Tibial nerve (tissue), 4 donors: Measurements from ENCODE around the gene SHQ1. TPM values are rescaled to one million over a fixed set of nuclear protein-coding genes. Genes with fewer than 3 reads are reported as not detected.
A peak's percentile ranks its signal among the peaks of the same experiment; 100 is the strongest.

ENCODE experiments used
- DNase-seq, 2 donors: peaks; one replicate each; pipeline ENCODE4 v3.0.0-alpha.2; 2019; ENCODE audit warnings: low spot score in 2 of 2
- H3K27ac ChIP-seq, 4 donors: fragments of 200-600 bp; sonication (generic) in 3 of 4; one replicate each; pipeline ENCODE4 v1.5.1; 2017 to 2019; ENCODE audit warnings: mild to moderate bottlenecking in 1 of 4
- H3K27me3 ChIP-seq, 2 donors: fragments of 200-600 bp; sonication (generic) in 1 of 2; one replicate each; pipeline versions ENCODE4 v1.5.1 to v1.6.0; 2017 to 2019
- H3K36me3 ChIP-seq, 3 donors: fragments of 200-600 bp; sonication (generic); one replicate each; pipeline ENCODE4 v1.5.1; 2018 to 2019
- H3K4me1 ChIP-seq, 4 donors: fragments of 200-600 bp; sonication (generic) in 3 of 4; one replicate each; pipeline ENCODE4 v1.5.1; 2017 to 2019
- H3K4me3 ChIP-seq, 4 donors: fragments of 200-600 bp; sonication (generic) in 3 of 4; one replicate each; pipeline ENCODE4 v1.5.1; 2017 to 2019; ENCODE audit warnings: mild to moderate bottlenecking in 1 of 4, moderate library complexity in 1 of 4
- H3K9me3 ChIP-seq, 4 donors: fragments of 200-600 bp; sonication (generic) in 3 of 4; one replicate each; pipeline ENCODE4 v1.5.1; 2017 to 2019
- CTCF ChIP-seq, 5 experiments: fragments of 200-600 bp in 3 of 5; fragments of 450-650 bp in 2 of 5; sonication (generic) in 3 of 5; IDR thresholded peaks; one replicate each; pipeline ENCODE4 v1.5.1; 2016 to 2019; ENCODE audit warnings: antibody characterized with exemption in 5 of 5, mild to moderate bottlenecking in 3 of 5, moderate library complexity in 2 of 5
- EP300 ChIP-seq, 2 donors: sonication (generic); formaldehyde crosslinking; IDR thresholded peaks; one replicate each; pipeline ENCODE4 v1.6.1; 2017; ENCODE audit warnings: antibody characterized with exemption in 2 of 2, mild to moderate bottlenecking in 1 of 2
- POLR2A ChIP-seq, 2 donors: fragments of 450-650 bp; IDR thresholded peaks; one replicate each; pipeline ENCODE4 v1.6.1; 2017; ENCODE audit warnings: antibody characterized with exemption in 2 of 2, mild to moderate bottlenecking in 2 of 2, moderate library complexity in 2 of 2
- WGBS, 2 donors: methylation state at CpG; one replicate each; pipeline ENCODE4 v1.1.5; 2018; 5-methylcytosine and 5-hydroxymethylcytosine counted together
- total RNA-seq, 4 donors: library from RNA; depleted of rRNA; stranded (reverse); fragments of >200 nt; gene quantifications; one replicate each; pipeline ENCODE4 v1.1.0, GENCODE V29; 2016

Gene SHQ1
- total RNA-seq, 4 donors from 2014 or later = 10.0 to 25.3 (median 19.5) TPM

- WGBS, 2 donors = 61 to 69% methylated on average over 5 of the region's 5 CpGs
- TF ChIP-seq EP300 (IDR thresholded peaks at IDR 0.05) (peak in 1 of 2 donors; percentile 13), POLR2A (IDR thresholded peaks at IDR 0.05) (no peak)
- Histone ChIP-seq H3K4me1 (no peaks in the 10 kb centered on the region), H3K27me3 (no peaks in the 10 kb centered on the region), H3K9me3 (no peaks in the 10 kb centered on the region), H3K4me3 (no peak overlapping the region), H3K36me3 (no peaks in the 10 kb centered on the region), H3K27ac (peak overlapping the region in 1 of 4 donors; percentile 36)
- DNase-seq = no peak
Measured at GRCh38 chr3:72872183-72872582, 23.9 kb upstream of the SHQ1 start.

- Histone ChIP-seq H3K4me1 (no peaks in the 10 kb centered on the region), H3K27ac (no peak overlapping the region), H3K27me3 (no peaks in the 10 kb centered on the region), H3K36me3 (no peaks in the 10 kb centered on the region), H3K9me3 (no peaks in the 10 kb centered on the region), H3K4me3 (no peak overlapping the region)
- WGBS, 2 donors = 64 to 65% methylated on average over 7 of the region's 7 CpGs
- TF ChIP-seq CTCF (IDR thresholded peaks at IDR 0.05) = no peak
- no peak for TF ChIP-seq POLR2A (IDR thresholded peaks at IDR 0.05)
- no peak for TF ChIP-seq EP300 (IDR thresholded peaks at IDR 0.05)
- no peak for DNase-seq
Measured at GRCh38 chr3:72862314-72863090, 14.3 kb upstream of the SHQ1 start.

- H3K4me1 ChIP-seq = no peaks in the 10 kb centered on the region
- no peaks in the 10 kb centered on the region for H3K9me3 ChIP-seq
- no peak overlapping the region for H3K4me3 ChIP-seq
- no peak overlapping the region for H3K27ac ChIP-seq
- TF ChIP-seq POLR2A (IDR thresholded peaks at IDR 0.05) = no peak
- TF ChIP-seq CTCF (IDR thresholded peaks at IDR 0.05) = no peak
- no peak for TF ChIP-seq EP300 (IDR thresholded peaks at IDR 0.05)
- H3K36me3 ChIP-seq = no peaks in the 10 kb centered on the region
- no peak for DNase-seq
- H3K27me3 ChIP-seq = no peaks in the 10 kb centered on the region
- 43 to 44% methylated on average over 1 of the region's 1 CpG for WGBS, 2 donors
Measured at GRCh38 chr3:72860846-72861245, 12.6 kb upstream of the SHQ1 start.

GRCh38 chr3:72860053-72860452 lies 11.8 kb upstream of the SHQ1 start:
- TF ChIP-seq EP300 (IDR thresholded peaks at IDR 0.05) (no peak), CTCF (IDR thresholded peaks at IDR 0.05) (no peak), POLR2A (IDR thresholded peaks at IDR 0.05) (no peak)
- H3K4me3 ChIP-seq = no peak overlapping the region
- H3K36me3 ChIP-seq = no peaks in the 10 kb centered on the region
- no peaks in the 10 kb centered on the region for H3K9me3 ChIP-seq
- no peaks in the 10 kb centered on the region for H3K4me1 ChIP-seq
- 84% methylated on average over 5 of the region's 5 CpGs for WGBS, 2 donors
- H3K27me3 ChIP-seq = no peaks in the 10 kb centered on the region
- no peak overlapping the region for H3K27ac ChIP-seq
- DNase-seq = no peak

- TF ChIP-seq POLR2A (IDR thresholded peaks at IDR 0.05) = no peak
- TF ChIP-seq CTCF (IDR thresholded peaks at IDR 0.05) = no peak
- TF ChIP-seq EP300 (IDR thresholded peaks at IDR 0.05) = no peak
- 68 to 75% methylated on average over 7 of the region's 7 CpGs for WGBS, 2 donors
- Histone ChIP-seq H3K36me3 (no peaks in the 10 kb centered on the region), H3K9me3 (no peaks in the 10 kb centered on the region), H3K4me1 (no peaks in the 10 kb centered on the region), H3K27ac (no peak overlapping the region), H3K4me3 (no peak overlapping the region), H3K27me3 (no peaks in the 10 kb centered on the region)
- no peak for DNase-seq
Measured at GRCh38 chr3:72855001-72855400, 6.8 kb upstream of the SHQ1 start.
